ENCODE data around the gene DBN1.
"Not testable (repeated sequence)": the region's sequence is repeated elsewhere in the genome, so short reads cannot be mapped to it uniquely, and the experiment has no call there.

The DBN1 gene

GRCh38 chr5:177491429-177491945 lies 18.1 kb upstream of the DBN1 start:
- no peak for DNase-seq (ENCODE audit: low read depth in 2 of 2)

GRCh38 chr5:177490992-177491391 lies 17.6 kb upstream of the DBN1 start:
- DNase-seq (ENCODE audit: low read depth in 2 of 2): no peak

GRCh38 chr5:177490311-177490991 lies 17.0 kb upstream of the DBN1 start:
- no peak for DNase-seq (ENCODE audit: low read depth in 2 of 2)

- no peak for DNase-seq (ENCODE audit: low read depth in 2 of 2)
These were observed 15.8 kb upstream of the DBN1 start for GRCh38 chr5:177489119-177489716.

- DNase-seq (ENCODE audit: low read depth in 2 of 2): no peak
These were observed 14.5 kb upstream of the DBN1 start for GRCh38 chr5:177487975-177488374.

GRCh38 chr5:177487144-177487543 lies 13.7 kb upstream of the DBN1 start:
- no peak for DNase-seq (ENCODE audit: low read depth in 2 of 2)

- DNase-seq (ENCODE audit: low read depth in 2 of 2): no peak
These were observed 12.8 kb upstream of the DBN1 start for GRCh38 chr5:177486256-177486655.

- DNase-seq (ENCODE audit: low read depth in 2 of 2): not testable (repeated sequence)
These were observed 12.3 kb upstream of the DBN1 start for GRCh38 chr5:177485753-177486152.

- no peak for DNase-seq (ENCODE audit: low read depth in 2 of 2)
These were observed 11.6 kb upstream of the DBN1 start for GRCh38 chr5:177484902-177485549.

GRCh38 chr5:177483994-177484901 lies 10.8 kb upstream of the DBN1 start:
- DNase-seq (ENCODE audit: low read depth in 2 of 2): no peak

GRCh38 chr5:177483042-177483441 lies 9.6 kb upstream of the DBN1 start:
- no peak for DNase-seq (ENCODE audit: low read depth in 2 of 2)

- DNase-seq (ENCODE audit: low read depth in 2 of 2): no peak
These were observed 8.9 kb upstream of the DBN1 start for GRCh38 chr5:177482359-177482795.

- DNase-seq (ENCODE audit: low read depth in 2 of 2): no peak
These were observed 6.3 kb upstream of the DBN1 start for GRCh38 chr5:177479774-177480173.

GRCh38 chr5:177478711-177479646 lies 5.5 kb upstream of the DBN1 start:
- DNase-seq (ENCODE audit: low read depth in 2 of 2): peak in 1 of 2 donors; percentile 36

- no peak for DNase-seq (ENCODE audit: low read depth in 2 of 2)
These were observed 4.5 kb upstream of the DBN1 start for GRCh38 chr5:177477701-177478477.

GRCh38 chr5:177476531-177477233 lies 3.2 kb upstream of the DBN1 start:
- DNase-seq (ENCODE audit: low read depth in 2 of 2): no peak

GRCh38 chr5:177475563-177476427 lies 2.4 kb upstream of the DBN1 start:
- no peak for DNase-seq (ENCODE audit: low read depth in 2 of 2)

GRCh38 chr5:177474846-177475562 lies 1.6 kb upstream of the DBN1 start:
- DNase-seq (ENCODE audit: low read depth in 2 of 2): no peak
